ENCODE measurements around the gene ADAMTS7. TPM values are rescaled to one million over a fixed set of nuclear protein-coding genes. Genes with fewer than 3 reads are reported as not detected.

ADAMTS7 gene
- polyA plus RNA-seq, 3 donors from 2014 or later, result not detected

DNA sequence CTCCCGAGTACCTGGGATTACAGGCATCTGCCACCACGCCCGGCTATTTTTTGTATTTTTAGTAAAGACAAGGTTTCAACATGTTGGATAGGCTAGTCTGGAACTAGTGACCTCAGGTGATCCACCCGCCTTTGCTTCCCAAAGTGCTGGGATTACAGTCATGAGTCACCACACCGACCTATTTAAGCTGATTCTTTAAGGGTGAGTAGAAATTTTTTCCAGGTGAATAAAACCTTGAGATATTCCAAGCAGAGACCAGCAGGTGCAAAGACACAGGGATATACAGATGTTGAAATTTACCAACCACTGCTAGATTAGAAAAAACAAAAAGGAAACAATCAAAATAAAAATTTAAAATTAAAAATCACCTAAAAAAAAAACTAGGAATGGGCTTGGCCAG, 95.8 kb downstream of the ADAMTS7 start:
- H3K9me3 Mint-ChIP-seq, result peaks cover 0 to 4% (median 0%) of the 10 kb centered on the region in 6 donors
- H3K27ac Mint-ChIP-seq, result no peak overlapping the region
- H3K27me3 Mint-ChIP-seq (ENCODE audit: low read depth in 3 of 3), result peaks cover 0 to 15% (median 6%) of the 10 kb centered on the region in 3 donors
- no peak for DNase-seq
- no peak overlapping the region for H3K4me3 Mint-ChIP-seq
- H3K36me3 Mint-ChIP-seq, result no peaks in the 10 kb centered on the region
- H3K4me1 Mint-ChIP-seq, result no peaks in the 10 kb centered on the region

DNA sequence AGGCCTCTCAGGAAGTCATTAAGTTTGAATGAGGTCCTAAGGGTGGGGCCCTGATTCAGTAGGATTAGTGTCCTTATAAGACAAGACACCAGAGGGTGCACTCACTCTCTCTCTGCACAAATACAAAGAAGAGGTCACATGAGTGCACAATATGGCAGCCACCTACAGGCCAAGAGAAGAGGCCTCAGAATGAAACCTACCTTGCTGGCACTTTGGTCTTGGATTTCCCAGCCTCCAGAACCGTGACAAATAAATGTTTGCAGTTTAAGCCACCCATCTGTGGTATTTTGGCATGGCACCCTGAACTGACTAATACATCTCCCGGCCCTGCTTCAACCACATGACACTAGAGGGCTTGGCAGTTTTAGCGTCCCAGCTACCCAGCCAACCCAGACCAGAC, 96.4 kb downstream of the ADAMTS7 start:
- Mint-ChIP-seq H3K27me3 (ENCODE audit: low read depth in 3 of 3) (peaks cover 0 to 18% (median 6%) of the 10 kb centered on the region in 3 donors), H3K27ac (no peak overlapping the region), H3K9me3 (peaks cover 0 to 4% (median 0%) of the 10 kb centered on the region in 6 donors), H3K4me1 (no peaks in the 10 kb centered on the region), H3K4me3 (no peak overlapping the region), H3K36me3 (no peaks in the 10 kb centered on the region)
- no peak for DNase-seq

DNA sequence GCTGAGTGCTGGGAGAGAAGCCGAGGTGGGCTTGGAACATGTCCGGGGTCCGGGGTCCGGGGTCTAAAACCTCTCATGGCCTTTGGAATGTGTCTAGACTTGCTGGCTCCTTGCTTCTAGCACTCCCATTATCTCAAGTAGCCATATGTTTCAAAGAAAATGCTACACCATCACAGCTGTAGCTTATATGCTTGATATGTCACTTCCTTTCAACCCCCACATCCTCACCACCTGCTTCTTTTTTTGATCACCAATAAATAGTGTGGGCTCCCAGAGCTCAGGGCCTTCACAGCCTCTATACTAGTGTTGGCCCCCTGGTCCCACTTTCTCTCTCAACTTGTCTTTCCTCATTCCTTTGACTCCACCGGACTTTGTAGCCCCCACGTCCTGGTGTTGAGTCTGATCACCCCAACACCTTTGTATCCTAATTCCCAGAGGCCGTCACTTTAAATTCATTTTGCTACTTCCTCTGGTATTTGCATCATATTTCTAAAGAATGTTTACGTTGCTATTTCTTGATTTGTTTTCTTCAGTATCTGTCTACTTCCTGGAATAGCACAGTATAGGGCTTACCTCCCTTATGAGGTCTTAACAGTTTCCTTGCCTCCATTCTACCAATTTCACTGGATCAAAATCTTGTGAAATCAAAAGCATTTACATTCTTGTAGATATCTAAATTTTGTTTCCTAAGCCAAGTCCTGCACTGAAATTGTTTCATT, 98.3 kb downstream of the ADAMTS7 start:
- no peak for DNase-seq
- Mint-ChIP-seq H3K4me1 (peaks cover 4 to 12% of the 10 kb centered on the region in 2 donors), H3K4me3 (no peak overlapping the region), H3K9me3 (peaks cover 0 to 4% (median 0%) of the 10 kb centered on the region in 6 donors), H3K27ac (no peak overlapping the region), H3K27me3 (ENCODE audit: low read depth in 3 of 3) (peaks cover 0 to 10% (median 4%) of the 10 kb centered on the region in 3 donors), H3K36me3 (no peaks in the 10 kb centered on the region)

DNA sequence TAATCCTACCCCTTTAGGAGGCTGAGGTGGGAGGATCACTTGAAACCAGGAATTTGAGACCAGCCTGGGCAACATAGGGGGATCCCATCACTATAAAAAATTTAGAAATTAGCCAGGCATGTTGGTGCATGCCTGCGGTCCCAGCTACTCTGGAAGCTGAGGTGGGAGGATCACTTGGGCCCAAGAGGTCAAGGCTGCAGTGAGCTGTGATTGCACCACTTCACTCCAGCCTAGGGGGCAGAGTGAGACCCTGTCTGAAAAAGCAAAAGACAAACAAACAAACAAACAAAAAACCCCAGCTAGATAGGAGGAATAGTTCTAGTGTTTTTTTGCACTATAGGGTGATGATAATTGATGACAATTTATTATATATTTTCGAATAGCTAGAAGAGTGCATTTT, 99.6 kb downstream of the ADAMTS7 start:
- H3K36me3 Mint-ChIP-seq, result no peaks in the 10 kb centered on the region
- H3K4me1 Mint-ChIP-seq, result peaks cover 4 to 20% of the 10 kb centered on the region in 2 donors
- H3K27ac Mint-ChIP-seq, result no peak overlapping the region
- no peak overlapping the region for H3K4me3 Mint-ChIP-seq
- peaks cover 0 to 4% (median 0%) of the 10 kb centered on the region in 6 donors for H3K9me3 Mint-ChIP-seq
- H3K27me3 Mint-ChIP-seq (ENCODE audit: low read depth in 3 of 3), result peaks cover 0 to 12% (median 4%) of the 10 kb centered on the region in 3 donors
- no peak for DNase-seq

DNA sequence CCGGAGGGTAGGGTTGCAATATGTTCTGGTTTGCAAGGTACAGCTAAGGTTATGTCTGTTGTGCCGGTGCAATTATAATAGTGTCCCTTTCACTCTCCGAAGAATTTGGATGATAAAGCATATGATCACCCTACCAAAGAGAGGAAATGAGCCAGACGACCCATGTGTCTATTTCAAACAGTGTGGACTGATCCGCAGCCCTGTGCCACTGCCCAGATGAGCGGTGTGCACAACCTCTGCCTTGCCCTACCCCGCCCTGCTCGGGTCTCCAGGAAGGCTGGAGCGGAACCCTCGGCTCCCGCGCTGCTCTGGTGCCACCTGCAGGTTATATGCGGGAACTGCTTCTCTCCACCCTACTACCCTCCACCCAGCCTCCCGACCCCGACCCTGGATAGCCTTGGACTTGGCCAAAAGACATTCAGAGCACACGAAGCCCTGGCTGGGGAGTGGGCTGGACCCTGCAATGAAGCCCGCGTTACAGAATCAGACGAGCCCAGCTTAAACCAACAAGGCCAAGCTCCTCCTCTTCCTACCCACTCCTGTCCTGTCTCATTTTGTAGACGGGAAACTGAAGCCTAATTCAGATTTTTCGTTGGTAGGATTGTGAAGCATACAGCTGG, 101.9 kb downstream of the ADAMTS7 start:
- no peaks in the 10 kb centered on the region for H3K36me3 Mint-ChIP-seq
- H3K9me3 Mint-ChIP-seq, result peaks cover 0 to 4% (median 0%) of the 10 kb centered on the region in 6 donors
- peaks cover 1 to 9% (median 2%) of the 10 kb centered on the region in 3 donors for H3K27me3 Mint-ChIP-seq (ENCODE audit: low read depth in 3 of 3)
- no peak overlapping the region for H3K27ac Mint-ChIP-seq
- peak; percentile 34 to 50 (median 45) for DNase-seq
- peaks cover 7 to 22% of the 10 kb centered on the region in 2 donors for H3K4me1 Mint-ChIP-seq
- H3K4me3 Mint-ChIP-seq, result peak overlapping the region in 3 of 5 donors; percentile 39 to 50 (median 44)

Other genes with a start within 250 kb of the ADAMTS7 start
- gene CHRNA5, start 245.9 kb downstream of the ADAMTS7 start, polyA plus RNA-seq, result 1 to 10 TPM in 1 of 3 donors, under 1 TPM in 2; 0.53 to 1.4 (median 0.62) TPM
- not detected for gene CHRNA3, start 190.5 kb downstream of the ADAMTS7 start, polyA plus RNA-seq
- not detected for gene CHRNB4, start 170.3 kb downstream of the ADAMTS7 start, polyA plus RNA-seq
- gene MORF4L1, start 61.4 kb upstream of the ADAMTS7 start, polyA plus RNA-seq, result 100 to 1,000 TPM; 235 to 280 (median 253) TPM
- 10 to 100 TPM in 2 of 3 donors, 1 to 10 TPM in 1; 9.3 to 37.8 (median 23.0) TPM for gene CTSH, start 133.6 kb upstream of the ADAMTS7 start, polyA plus RNA-seq

Data from immature natural killer cell (primary cell).